Measurements from ENCODE around the gene NRIP1.

Gene NRIP1

GRCh38 chr21:15006594-15007230 lies 58.1 kb downstream of the NRIP1 start:
- DNase-seq (ENCODE audit: low spot score), result peak; percentile 49

GRCh38 chr21:15005391-15005790 lies 59.4 kb downstream of the NRIP1 start:
- peak; percentile 72 for DNase-seq (ENCODE audit: low spot score)

GRCh38 chr21:15004721-15005370 lies 60.0 kb downstream of the NRIP1 start:
- DNase-seq (ENCODE audit: low spot score), result peak; percentile 42

- peak; percentile 51 for DNase-seq (ENCODE audit: low spot score)
These were observed 61.2 kb downstream of the NRIP1 start for GRCh38 chr21:15003463-15004135.

- peak; percentile 54 for DNase-seq (ENCODE audit: low spot score)
These were observed 62.8 kb downstream of the NRIP1 start for GRCh38 chr21:15001857-15002606.

GRCh38 chr21:15001113-15001512 lies 63.7 kb downstream of the NRIP1 start:
- DNase-seq (ENCODE audit: low spot score), result no peak

GRCh38 chr21:15000081-15000480 lies 64.7 kb downstream of the NRIP1 start:
- DNase-seq (ENCODE audit: low spot score), result no peak

- DNase-seq (ENCODE audit: low spot score), result no peak
These were observed 66.0 kb downstream of the NRIP1 start for GRCh38 chr21:14998784-14999183.

GRCh38 chr21:14998336-14998735 lies 66.5 kb downstream of the NRIP1 start:
- no peak for DNase-seq (ENCODE audit: low spot score)

- DNase-seq (ENCODE audit: low spot score), result no peak
These were observed 68.9 kb downstream of the NRIP1 start for GRCh38 chr21:14995695-14996490.

GRCh38 chr21:14995226-14995625 lies 69.6 kb downstream of the NRIP1 start:
- no peak for DNase-seq (ENCODE audit: low spot score)

- no peak for DNase-seq (ENCODE audit: low spot score)
These were observed 71.7 kb downstream of the NRIP1 start for GRCh38 chr21:14993115-14993514.

GRCh38 chr21:14991957-14992356 lies 72.8 kb downstream of the NRIP1 start:
- no peak for DNase-seq (ENCODE audit: low spot score)

GRCh38 chr21:14989359-14989758 lies 75.4 kb downstream of the NRIP1 start:
- peak; percentile 49 for DNase-seq (ENCODE audit: low spot score)

GRCh38 chr21:14988760-14989159 lies 76.0 kb downstream of the NRIP1 start:
- DNase-seq (ENCODE audit: low spot score), result no peak

- DNase-seq (ENCODE audit: low spot score), result no peak
These were observed 77.2 kb downstream of the NRIP1 start for GRCh38 chr21:14987370-14988170.

GRCh38 chr21:14985306-14985705 lies 79.5 kb downstream of the NRIP1 start:
- no peak for DNase-seq (ENCODE audit: low spot score)

GRCh38 chr21:14982336-14982735 lies 82.5 kb downstream of the NRIP1 start:
- no peak for DNase-seq (ENCODE audit: low spot score)

GRCh38 chr21:14981246-14981645 lies 83.6 kb downstream of the NRIP1 start:
- DNase-seq (ENCODE audit: low spot score), result no peak

GRCh38 chr21:14979264-14979663 lies 85.5 kb downstream of the NRIP1 start:
- no peak for DNase-seq (ENCODE audit: low spot score)

- DNase-seq (ENCODE audit: low spot score), result no peak
These were observed 87.0 kb downstream of the NRIP1 start for GRCh38 chr21:14977814-14978213.
